GM18519 (cell line): ENCODE results near the gene ANGPTL8.

Experiments used
- ATAC-seq: cut with Tn5 transposase; IDR thresholded peaks from one replicate; pipeline ENCODE4 v1.9.1; 2021; ENCODE audit warnings: mild to moderate bottlenecking, moderate library complexity; ENCODE audit not compliant: unreplicated experiment, low FRiP score

Gene ANGPTL8

DNA sequence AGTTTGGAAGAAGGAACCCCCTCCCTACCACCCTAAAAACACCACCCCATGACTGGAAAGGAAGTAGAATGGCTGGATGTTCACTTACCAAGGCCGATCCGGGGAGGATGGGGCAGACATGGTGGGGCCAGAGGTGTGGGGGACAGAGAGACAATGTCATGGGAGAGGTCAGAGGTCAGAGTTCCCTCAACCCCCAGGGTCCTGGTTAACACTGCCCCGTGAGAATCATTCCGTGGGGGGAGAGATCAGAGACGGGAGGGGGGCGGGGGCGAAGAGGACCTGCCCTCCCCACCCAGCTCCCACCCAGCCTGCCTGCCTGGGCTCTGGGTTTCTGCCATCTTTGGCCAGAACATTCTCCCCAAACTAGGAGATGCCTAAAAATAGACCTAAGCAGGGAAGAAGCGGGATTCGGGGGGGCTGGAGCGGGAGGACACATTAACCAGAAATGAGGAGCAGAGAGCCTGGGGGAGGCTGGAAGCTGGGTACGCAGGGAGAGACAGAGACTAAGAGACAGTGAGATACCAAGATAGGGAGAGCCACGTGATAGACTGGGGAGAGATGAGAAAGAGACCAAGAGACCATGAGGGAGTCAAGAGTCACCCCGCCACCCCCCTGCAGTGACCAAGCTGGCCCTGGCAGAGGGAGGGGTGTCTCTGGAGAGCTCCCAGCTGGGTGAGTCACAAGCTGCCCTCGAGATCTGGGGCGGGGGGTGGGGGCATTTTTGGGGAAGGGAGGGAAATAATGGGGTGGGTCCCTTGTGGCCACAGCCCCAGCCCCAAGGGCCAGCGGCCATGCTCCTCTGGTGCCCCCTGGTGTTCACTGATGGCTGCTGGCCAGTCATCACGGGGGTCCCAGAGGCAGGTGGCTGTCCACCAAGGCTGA, 36.0 kb upstream of the ANGPTL8 start:
- no peak for ATAC-seq

- no peak for ATAC-seq
Measured at GRCh38 chr19:11204076-11204602, 35.3 kb upstream of the ANGPTL8 start.

GRCh38 chr19:11204943-11205349, 34.5 kb upstream of the ANGPTL8 start:
- no peak for ATAC-seq

- ATAC-seq, result no peak
Measured at GRCh38 chr19:11205939-11206570, 33.4 kb upstream of the ANGPTL8 start.

DNA sequence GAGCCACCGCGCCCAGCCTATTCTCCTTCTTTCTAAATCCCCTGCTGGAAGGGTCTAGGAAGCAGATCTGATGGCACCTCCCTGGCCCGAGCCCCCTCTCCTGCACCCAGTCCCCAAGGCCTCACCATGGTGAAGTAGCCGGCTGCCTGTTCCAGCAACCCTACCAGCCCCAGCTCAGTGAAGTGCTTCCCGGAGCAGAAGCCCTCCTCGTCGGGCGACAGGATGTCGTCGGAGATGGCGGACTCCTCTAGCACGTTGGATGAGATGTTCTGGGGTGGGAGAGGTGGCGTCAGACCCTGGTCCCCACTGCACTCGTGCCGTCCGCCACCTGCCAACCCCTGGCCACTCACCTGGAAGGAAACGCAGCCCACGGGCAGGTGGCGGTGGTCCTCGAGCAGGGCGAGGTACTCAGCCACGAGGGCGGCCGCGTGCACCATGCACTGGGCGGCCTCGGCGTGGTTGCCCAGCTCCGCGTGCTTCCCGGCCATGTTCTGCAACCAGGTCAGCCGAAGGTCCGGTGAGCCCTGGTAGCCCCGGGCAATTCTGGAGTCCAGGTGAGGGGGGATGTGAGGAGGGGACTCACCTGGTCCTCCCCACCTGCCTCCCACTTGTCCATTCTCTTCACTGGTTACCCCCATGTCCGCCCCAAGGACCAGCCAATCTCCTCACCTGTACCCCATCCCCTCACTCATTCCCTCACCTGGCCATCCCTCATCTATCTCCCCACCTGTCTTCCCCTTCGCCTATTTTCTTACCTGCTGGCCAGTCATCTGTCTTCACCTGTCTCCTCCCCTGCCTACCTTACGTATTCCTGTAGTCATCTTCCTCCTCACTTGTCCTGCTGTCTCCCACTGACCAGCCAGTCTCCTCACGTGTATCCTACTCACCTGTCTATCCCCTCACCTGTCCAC, 30.6 kb upstream of the ANGPTL8 start:
- no peak for ATAC-seq

DNA sequence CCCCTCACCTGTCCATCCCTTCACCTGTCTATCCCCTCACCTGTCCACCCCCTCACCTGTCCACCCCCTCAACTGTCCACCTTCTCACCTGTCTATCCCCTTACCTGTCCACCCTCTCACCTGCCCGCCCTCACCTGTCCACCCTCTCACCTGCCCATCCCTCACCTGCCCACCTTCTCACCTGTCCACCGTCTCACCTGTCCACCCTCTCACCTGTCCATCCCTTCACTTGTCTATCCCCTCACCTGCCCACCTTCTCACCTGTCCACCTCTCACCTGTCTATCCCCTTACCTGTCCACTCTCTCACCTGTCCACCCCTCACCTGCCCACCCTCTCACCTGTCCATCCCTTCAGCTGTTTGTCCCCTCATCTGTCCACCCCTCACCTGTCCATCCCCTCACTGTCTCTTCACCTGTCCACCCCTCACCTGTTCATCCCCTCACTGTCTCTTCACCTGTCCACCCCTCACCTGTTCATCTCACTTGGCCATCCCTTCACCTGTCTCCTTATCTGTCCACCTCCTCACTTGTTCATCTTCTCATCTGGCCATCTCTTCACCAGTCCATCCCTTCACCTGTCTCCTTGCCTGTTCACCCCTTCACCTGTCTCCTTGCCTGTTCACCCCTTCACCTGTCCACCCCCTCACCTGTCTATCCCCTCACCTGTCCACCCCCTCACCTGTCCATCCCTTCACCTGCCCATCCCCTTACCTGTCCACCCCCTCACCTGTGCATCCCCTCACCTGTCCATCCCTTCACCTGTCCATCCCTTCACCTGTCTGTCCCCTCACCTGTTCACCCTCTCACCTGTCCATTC, 29.4 kb upstream of the ANGPTL8 start:
- ATAC-seq, result no peak

GRCh38 chr19:11210656-11210928, 28.8 kb upstream of the ANGPTL8 start:
- ATAC-seq, result no peak

- ATAC-seq, result no peak
Measured at GRCh38 chr19:11214387-11214786, 25.0 kb upstream of the ANGPTL8 start.

DNA sequence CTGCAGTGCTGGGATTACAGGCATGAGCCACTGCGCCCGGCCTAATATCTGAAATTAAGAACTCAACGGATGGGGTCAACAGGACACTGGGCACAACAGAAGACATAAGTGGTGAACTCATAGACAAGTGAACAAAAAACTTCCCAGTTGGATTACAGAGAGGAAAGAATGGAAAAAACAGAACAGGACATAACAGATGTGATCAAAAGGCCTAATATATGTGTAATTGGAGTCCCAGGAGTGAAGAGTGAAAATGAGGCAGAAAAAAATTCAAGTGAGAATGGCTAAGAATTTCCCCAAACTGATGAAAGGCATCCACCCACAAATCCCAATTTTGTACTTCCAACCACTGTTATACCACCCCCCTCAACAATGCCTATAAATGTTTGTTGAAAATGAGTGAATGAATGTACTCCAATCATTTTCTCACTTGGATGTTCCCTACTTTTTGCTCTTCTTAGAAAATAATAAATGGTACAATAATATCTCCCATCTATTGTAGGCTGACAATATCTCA, 18.3 kb upstream of the ANGPTL8 start:
- no peak for ATAC-seq

DNA sequence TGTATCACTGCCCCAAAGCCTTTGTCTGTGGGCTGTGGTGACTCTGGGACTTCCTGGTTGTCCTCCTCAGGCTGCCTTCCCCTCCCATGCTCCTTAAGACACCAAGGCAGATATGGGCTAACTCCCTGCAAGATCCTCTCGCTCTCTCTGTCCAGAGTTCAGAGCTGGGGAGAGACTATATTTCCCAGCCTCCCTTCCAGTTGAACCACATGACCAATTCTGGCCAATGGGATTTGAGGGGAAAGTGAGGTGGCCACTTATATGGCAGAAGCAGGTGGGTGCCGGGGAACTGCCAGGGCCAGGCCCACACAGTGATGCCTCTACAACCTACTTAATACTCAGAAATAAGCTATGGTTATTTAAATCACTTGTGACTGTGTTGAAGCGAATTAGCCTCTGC, 16.2 kb upstream of the ANGPTL8 start:
- no peak for ATAC-seq

DNA sequence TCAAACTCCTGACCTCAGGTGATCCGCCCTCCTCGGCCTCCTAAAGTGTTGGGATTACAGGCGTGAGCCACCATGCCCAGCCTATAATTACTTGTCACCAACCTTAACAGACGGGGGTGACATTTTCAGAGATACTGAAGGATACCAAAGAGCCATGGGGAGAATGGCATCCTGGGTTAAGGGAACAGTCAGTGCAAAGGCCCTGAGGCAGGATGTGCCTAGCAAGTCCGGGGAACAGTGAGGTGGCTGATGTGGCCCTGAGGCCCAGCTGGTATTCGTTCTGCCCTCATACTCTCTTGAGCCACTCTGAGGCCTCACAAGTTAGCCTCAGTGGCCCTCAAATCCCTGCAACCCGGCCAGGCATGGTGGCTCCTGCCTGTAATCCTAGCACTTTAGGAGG, 15.0 kb upstream of the ANGPTL8 start:
- no peak for ATAC-seq

GRCh38 chr19:11225172-11225571, 14.2 kb upstream of the ANGPTL8 start:
- no peak for ATAC-seq

DNA sequence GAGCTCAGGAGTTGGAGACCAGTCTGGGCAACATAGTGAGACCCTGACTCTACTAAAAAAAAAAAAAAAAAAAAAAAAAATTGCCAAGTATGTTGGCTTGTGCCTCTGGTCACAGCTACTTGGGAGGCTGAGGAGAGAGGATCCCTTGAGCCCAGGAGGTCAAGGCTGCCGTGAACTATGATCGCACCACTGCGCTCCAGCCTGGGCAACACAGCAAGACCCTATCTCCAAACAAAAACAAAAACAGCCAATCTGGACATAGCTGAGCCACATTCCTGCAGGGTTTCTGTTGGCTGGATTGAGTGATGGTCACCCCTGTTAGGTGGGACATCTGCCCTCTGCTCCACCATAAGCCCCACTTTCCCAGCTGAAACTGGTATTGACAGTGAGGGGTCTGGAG, 13.6 kb upstream of the ANGPTL8 start:
- ATAC-seq, result no peak

DNA sequence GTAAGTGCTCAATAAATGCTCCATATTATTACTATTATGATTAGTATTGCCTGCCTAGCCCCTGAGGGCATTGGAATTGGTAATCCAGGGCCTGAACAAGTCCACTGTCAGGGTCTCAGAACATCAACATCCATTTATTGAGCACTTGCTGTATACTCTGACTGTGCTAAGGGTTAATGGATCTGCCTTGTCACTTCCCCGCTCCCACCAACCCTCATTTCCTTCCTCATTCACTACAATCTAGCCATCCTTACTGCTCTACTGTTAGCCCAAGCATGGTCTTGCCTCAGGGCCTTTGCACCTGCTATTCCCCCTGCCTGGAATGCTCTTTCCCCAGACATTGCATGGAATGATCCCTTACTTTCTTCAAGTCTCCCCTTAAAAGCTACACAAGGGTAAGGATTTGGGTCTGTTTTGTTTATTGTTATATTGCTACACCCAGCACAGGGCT, 12.7 kb upstream of the ANGPTL8 start:
- no peak for ATAC-seq

DNA sequence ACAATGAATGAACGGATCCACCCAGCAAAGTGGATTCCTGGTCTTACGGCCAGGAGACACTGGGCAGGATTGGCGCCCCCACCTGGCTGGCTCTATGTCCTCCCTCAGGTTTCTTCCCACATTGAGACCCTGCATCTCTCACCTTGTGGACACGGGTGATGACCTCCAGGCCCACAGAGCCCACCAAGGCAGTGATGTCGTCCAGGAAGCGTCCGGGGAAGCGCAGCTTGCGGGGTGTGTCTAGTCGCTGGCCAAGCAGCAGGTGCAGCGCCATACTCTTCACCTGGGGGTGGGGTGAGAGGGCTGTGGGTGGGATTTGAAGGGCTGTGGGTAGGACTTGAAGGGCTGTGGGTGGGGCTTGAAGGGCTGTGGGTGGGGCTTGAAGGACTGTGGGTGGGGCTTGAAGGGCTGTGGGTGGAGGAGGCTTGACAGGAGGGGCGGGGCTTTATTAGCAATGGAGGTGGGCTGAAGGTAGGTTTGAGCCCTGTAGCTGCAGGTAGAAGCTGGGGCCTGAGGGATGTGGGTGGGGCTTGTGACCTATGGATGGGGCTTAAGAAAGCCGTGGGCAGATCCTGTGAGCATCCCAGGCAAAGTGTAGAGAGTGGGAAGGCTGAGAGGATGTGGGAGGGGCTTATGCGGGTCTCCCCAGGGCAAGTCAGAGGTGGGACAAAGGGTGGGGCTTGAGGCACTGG, 12.1 kb upstream of the ANGPTL8 start:
- no peak for ATAC-seq

GRCh38 chr19:11230621-11231386, 8.6 kb upstream of the ANGPTL8 start:
- ATAC-seq, result no peak

DNA sequence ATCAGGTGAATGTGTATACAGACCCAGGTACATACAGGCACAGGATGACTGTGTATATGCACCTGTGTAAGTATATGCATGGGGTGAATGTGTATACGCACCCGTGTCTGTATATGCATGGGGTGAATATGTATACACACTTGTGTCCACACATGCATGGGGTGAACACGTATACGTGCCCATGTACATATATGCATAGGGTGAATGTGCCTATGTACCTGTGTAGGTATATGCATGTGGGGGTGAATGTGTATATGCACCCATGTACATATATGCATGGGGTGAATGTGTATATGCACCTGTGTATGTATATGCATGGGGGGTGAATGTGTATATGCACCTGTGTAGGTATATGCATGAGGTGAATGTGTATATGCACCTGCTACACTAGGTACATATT, 6.9 kb upstream of the ANGPTL8 start:
- ATAC-seq, result no peak

DNA sequence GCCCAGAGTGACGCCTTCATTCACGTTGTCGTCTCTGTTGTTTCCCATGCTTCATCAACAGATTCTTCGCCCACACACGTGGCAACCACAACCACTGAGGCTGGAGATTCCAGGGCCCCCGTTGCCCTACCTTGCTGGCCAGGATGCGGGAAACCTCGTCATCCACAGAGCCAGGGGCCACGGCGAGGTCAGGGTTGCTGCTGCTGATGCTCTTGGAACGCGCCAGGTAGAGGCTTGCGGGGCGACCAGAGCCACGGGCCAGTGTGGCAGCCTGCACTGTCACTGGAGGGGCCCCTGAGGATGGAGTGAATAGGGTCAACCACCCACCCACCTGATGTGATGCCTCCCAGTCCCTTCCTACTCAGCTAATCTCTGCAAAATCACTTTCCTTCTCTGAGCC, 6.3 kb upstream of the ANGPTL8 start:
- no peak for ATAC-seq
